ENCODE results near the gene PRR5.

Gene PRR5

DNA sequence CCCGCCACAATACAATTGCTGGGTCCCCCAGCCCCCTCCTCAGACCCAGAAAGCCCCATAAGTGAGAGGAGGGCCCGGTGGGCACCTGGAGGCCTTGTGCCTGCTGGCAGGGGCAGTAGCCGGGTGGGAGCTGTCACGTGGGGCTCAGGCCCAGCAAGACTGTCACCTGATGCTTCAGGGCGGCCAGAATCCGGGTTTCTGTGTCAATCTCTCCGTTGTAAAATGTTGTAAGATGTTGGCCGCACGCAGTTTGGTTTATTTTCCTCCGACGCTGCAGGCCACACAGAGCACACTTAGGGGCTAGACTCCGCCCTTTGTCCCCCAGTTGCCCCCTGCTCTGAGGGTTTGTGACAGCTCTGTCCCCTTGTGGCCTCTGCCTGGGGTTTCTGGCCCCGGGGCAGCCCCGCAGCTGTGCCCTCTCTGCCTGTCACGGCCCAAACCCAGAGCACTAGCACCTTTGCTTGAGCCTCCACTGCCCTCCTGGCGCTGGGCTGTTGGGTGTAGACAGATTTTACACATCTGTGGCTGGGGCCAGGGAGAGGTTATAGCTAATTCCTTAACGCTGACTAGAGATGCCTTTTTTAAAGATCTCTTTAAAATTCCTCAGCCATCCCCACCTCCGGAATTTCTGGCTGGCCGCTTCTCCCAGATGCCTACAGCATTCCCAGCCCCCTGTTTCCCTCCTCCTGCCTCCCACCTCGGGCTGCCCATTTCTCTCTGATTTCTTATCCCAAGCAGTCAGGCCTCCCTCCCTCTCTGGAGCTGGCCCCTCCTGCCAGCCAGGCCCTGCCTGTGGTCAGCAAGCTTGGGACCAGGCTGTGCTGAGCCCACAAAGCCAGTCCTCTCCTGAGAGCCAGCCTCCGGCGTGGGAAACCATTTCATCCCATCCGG is 3.2 kb upstream of the PRR5 start:
- H3K4me3 ChIP-seq (ENCODE audit: low read depth, low read length), result no peak overlapping the region
- no peak for DNase-seq (ENCODE audit: low read depth)
- TF ChIP-seq MAX (IDR thresholded peaks at IDR 0.05; ENCODE audit: low read depth, low read length) (no peak), CTCF (IDR thresholded peaks at IDR 0.05; ENCODE audit: low read depth, low read length) (no peak), POLR2A (IDR thresholded peaks at IDR 0.05; ENCODE audit: extremely low read depth, insufficient read length) (no peak), MYC (IDR thresholded peaks at IDR 0.05; ENCODE audit: low read depth, low read length) (no peak)

GRCh38 chr22:44700456-44700855 is 1.5 kb upstream of the PRR5 start:
- TF ChIP-seq MAX (IDR thresholded peaks at IDR 0.05; ENCODE audit: low read depth, low read length) (no peak), POLR2A (IDR thresholded peaks at IDR 0.05; ENCODE audit: extremely low read depth, insufficient read length) (no peak), MYC (IDR thresholded peaks at IDR 0.05; ENCODE audit: low read depth, low read length) (no peak)
- DNase-seq (ENCODE audit: low read depth), result no peak

GRCh38 chr22:44701187-44701790 is 715 bp upstream of the PRR5 start:
- DNase-seq (ENCODE audit: low read depth), result no peak
- no peak overlapping the region for H3K4me3 ChIP-seq (ENCODE audit: low read depth, low read length)
- TF ChIP-seq MAX (IDR thresholded peaks at IDR 0.05; ENCODE audit: low read depth, low read length), result no peak
- no peak for TF ChIP-seq POLR2A (IDR thresholded peaks at IDR 0.05; ENCODE audit: extremely low read depth, insufficient read length)
- no peak for TF ChIP-seq CTCF (IDR thresholded peaks at IDR 0.05; ENCODE audit: low read depth, low read length)
- no peak for TF ChIP-seq MYC (IDR thresholded peaks at IDR 0.05; ENCODE audit: low read depth, low read length)

More at GRCh38 chr22:44700456-44700855, 1.5 kb upstream of the PRR5 start:
- H3K4me3 ChIP-seq (ENCODE audit: low read depth, low read length), result no peak overlapping the region

DNA sequence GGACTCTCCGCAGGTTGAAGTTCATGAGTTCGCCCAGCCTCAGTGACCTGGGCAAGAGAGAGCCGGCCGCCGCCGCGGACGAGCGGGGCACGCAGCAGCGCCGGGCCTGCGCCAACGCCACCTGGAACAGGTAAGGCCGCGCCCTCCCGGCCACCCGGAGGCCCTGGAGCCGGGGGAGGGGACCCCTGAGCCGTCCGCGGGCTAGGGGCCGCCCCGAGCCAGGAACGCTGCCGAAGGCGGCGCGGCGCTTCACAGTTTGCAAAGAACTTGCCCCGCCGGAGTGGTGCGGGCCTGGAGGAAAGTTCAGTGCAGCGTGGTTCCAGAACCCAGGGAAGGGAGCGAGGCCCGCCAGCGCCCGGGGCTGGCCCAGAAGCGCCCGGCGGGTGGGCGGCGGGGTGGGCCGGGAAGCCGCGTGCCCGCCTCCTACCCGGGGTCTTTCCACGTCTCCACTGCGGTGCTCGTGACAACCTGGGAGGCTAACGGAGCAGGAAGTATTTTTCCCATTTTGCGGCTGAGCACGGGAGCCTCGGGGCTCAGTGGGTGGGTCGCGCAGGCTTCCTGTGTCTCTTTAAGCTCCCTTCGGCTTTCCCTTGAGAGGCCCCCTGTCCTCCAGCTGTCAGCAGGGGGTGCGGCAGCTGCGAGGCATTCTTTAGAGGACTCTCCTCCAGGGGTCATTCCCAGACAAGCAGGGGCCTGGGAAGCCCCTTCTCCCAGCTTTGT is 635 bp downstream of the PRR5 start:
- TF ChIP-seq MAX (IDR thresholded peaks at IDR 0.05; ENCODE audit: low read depth, low read length) (no peak), CTCF (IDR thresholded peaks at IDR 0.05; ENCODE audit: low read depth, low read length) (no peak), MYC (IDR thresholded peaks at IDR 0.05; ENCODE audit: low read depth, low read length) (no peak), POLR2A (IDR thresholded peaks at IDR 0.05; ENCODE audit: extremely low read depth, insufficient read length) (no peak)
- H3K4me3 ChIP-seq (ENCODE audit: low read depth, low read length), result peak overlapping the region; percentile 34
- DNase-seq (ENCODE audit: low read depth), result peak; percentile 38

DNA sequence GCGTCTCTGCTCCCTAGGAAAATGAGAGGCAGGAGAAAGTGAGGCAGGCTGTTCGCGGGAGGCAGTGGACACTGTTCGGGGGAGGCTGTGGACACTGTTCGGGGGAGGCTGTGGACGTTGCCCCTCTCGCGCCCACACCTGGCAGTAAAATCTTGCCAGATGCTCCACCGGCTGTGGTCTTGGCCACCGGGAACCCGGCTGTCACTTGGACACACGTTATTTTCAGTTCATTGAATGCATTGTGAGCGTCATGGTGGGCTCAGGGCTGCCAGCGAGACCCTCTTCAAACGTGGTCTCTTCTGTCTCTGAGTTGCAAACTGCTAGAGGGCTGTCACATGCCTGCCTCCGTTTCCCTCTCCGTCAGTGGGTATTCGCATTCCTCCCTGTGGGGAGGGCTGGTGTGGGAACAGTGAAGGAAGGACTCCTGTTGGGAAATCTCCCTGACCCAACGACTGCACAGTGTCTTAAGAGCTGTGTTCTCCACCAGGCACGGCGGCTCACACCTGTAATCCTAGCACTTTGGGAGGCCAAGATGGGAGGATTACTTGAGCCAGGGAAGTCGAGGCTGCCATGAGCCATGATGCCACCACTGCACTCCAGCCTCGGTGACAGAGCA is 1.4 kb downstream of the PRR5 start:
- H3K4me3 ChIP-seq (ENCODE audit: low read depth, low read length), result peak overlapping the region; percentile 34

More for the DNA sequence above, 1.4 kb downstream of the PRR5 start:
- TF ChIP-seq MAX (IDR thresholded peaks at IDR 0.05; ENCODE audit: low read depth, low read length), result no peak
- no peak for TF ChIP-seq CTCF (IDR thresholded peaks at IDR 0.05; ENCODE audit: low read depth, low read length)
- no peak for TF ChIP-seq MYC (IDR thresholded peaks at IDR 0.05; ENCODE audit: low read depth, low read length)
- no peak for TF ChIP-seq POLR2A (IDR thresholded peaks at IDR 0.05; ENCODE audit: extremely low read depth, insufficient read length)
- no peak for DNase-seq (ENCODE audit: low read depth)
